ENCODE data around the gene SLC6A19.

DNA sequence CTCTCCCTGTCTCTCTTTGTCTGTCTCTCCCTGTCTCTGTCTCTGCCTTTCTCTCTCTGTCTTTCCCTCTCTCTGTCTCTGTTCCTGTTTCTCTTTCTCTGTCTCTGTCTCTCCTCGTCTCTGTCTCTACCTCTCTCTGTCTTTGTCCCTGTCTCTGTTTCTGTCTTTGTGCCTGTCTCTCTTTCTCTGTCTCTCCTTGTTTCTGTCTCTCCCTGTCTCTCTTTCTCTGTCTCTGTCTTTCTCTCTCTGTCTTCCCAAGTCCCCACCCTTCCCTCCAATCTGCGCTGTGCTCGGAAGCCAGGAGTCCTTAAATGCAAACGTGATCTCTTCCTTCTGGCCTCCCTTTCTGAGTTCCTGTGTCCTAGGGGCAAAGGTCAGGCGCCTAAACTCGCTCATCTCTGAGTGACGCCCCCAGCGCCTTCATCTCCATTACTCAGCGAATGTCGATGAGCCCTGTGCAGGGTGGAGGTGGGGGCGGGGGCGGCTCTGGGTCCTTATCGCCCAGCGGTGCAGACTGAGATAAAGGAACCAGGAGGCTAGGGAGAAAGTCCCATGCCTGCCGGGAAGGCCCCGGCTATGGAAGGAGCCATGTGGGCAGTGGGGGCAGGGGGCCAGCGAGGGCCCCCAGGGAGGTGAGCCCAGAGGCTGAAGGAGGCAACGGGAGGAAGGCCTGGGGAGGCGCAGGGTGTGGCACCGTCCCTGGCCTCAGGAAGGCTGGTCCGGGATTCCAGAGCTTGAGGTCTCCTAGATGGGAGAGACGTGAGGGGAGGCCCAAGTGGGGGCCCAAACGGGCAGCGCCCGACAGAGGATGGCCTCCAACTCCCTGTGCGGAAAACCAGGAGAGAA lies 1.5 kb upstream of the SLC6A19 start:
- no peak for TF ChIP-seq POLR2A (IDR thresholded peaks at IDR 0.05)
- TF ChIP-seq, protein P1, sequence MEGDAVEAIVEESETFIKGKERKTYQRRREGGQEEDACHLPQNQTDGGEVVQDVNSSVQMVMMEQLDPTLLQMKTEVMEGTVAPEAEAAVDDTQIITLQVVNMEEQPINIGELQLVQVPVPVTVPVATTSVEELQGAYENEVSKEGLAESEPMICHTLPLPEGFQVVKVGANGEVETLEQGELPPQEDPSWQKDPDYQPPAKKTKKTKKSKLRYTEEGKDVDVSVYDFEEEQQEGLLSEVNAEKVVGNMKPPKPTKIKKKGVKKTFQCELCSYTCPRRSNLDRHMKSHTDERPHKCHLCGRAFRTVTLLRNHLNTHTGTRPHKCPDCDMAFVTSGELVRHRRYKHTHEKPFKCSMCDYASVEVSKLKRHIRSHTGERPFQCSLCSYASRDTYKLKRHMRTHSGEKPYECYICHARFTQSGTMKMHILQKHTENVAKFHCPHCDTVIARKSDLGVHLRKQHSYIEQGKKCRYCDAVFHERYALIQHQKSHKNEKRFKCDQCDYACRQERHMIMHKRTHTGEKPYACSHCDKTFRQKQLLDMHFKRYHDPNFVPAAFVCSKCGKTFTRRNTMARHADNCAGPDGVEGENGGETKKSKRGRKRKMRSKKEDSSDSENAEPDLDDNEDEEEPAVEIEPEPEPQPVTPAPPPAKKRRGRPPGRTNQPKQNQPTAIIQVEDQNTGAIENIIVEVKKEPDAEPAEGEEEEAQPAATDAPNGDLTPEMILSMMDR (IDR thresholded peaks at IDR 0.05) = no peak

Data from tibial nerve (tissue), 3 donors.